GM12878 (cell line): ENCODE measurements around the gene SMIM38.

Experiments used
- BHLHE40 ChIP-seq, 2 experiments: fragments of 450-650 bp in 1 of 2; IDR thresholded peaks; 2 replicates each; pipeline ENCODE4 v1.6.1; 2011 to 2017; ENCODE audit warnings: low read depth in 2 of 2, borderline replicate concordance in 1 of 2, improper control_type of control experiment in 1 of 2, low read length in 1 of 2, mild to moderate bottlenecking in 1 of 2
- CTCF ChIP-seq, 3 experiments: IDR thresholded peaks in 2 of 3; conservative IDR thresholded peaks in 1 of 3; 2 replicates each; pipeline ENCODE4 v1.5.1; 2011; ENCODE audit warnings: low read depth in 3 of 3, low read length in 3 of 3, mild to moderate bottlenecking in 3 of 3, control low read depth in 2 of 3, moderate library complexity in 2 of 3, inconsistent platforms in 1 of 3, mixed read lengths in 1 of 3; ENCODE audit not compliant: control insufficient read depth in 2 of 3, insufficient read depth in 1 of 3; ENCODE audit errors: extremely low read depth in 1 of 3
- LARP7 ChIP-seq: fragments of 450-650 bp; IDR thresholded peaks from 2 replicates; pipeline ENCODE4 v1.6.1; 2017; ENCODE audit warnings: mild to moderate bottlenecking
- POLR2A ChIP-seq: IDR thresholded peaks from 2 replicates; pipeline ENCODE4 v1.6.1; 2011; ENCODE audit warnings: low read depth, mild to moderate bottlenecking, low read length
- TCF7 ChIP-seq: IDR thresholded peaks from 2 replicates; pipeline ENCODE4 v1.6.1; 2014; ENCODE audit warnings: antibody characterized with exemption, borderline replicate concordance
- YY1 ChIP-seq: IDR thresholded peaks from 2 replicates; pipeline ENCODE4 v1.6.1; 2011; ENCODE audit warnings: low read depth, mild to moderate bottlenecking, low read length

DNA sequence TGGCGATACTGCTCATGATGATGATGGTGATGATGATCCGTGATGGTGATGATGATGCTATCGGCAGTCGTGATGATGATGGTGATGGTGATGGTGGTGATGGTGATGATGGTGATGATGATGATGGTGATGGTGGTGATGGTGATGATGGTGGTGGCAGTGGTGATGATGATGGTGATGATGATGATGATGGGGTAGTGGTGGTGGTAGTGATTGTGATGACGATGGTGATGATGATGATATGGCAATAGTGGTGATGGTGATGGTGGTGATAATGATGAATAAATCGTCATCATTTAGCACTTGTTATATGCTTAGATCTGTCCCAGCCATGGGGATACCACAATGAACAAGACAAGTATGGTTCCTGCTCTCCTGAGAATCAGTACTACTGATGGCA is 39.2 kb downstream of the SMIM38 start:
- TF ChIP-seq YY1: no peak
- no peak for TF ChIP-seq CTCF (IDR thresholded peaks at IDR 0.05 in 2 of 3, conservative IDR thresholded peaks at IDR 0.05 in 1 of 3; ENCODE audit: control insufficient read depth in 2 of 3, extremely low read depth in 1 of 3, insufficient read depth in 1 of 3, low read depth in 3 of 3, low read length in 3 of 3)
- TF ChIP-seq TCF7: no peak
- no peak for TF ChIP-seq LARP7
- no peak for TF ChIP-seq POLR2A
- no peak for TF ChIP-seq BHLHE40 (IDR thresholded peaks at IDR 0.05; ENCODE audit: borderline replicate concordance in 1 of 2, low read depth in 2 of 2, low read length in 1 of 2)
